Measurements from ENCODE around the gene CDC42BPB. TPM values are rescaled to one million over a fixed set of nuclear protein-coding genes. Genes with fewer than 3 reads are reported as not detected.

The CDC42BPB gene
- total RNA-seq, 4 donors from 2014 or later, result 93.9 to 132 (median 110) TPM

DNA sequence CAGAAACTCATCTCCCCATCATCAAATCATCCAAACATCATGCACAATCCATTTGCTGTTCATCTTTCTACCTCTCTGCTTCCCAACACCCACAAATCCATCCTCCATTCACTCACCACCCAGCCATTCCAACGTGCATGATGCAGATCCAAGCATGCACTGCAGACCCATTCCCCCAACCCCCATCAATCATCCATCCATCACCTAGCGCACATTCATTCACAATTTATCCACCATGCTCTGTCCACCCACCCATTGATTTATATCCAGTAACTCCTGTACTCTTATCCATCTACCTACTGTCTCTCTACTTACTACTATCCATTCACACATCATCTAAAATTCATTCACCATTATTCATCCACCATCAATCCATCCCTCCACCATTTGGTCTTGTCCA lies 138.9 kb downstream of the CDC42BPB start:
- no peak for DNase-seq (ENCODE audit: extremely low spot score)
- no peak overlapping the region for H3K4me3 ChIP-seq
- H3K27me3 ChIP-seq, result peaks cover 0 to 22% (median 7%) of the 10 kb centered on the region in 4 donors
- no peak for TF ChIP-seq POLR2AphosphoS5 (IDR thresholded peaks at IDR 0.05)
- peaks cover 7 to 11% (median 9%) of the 10 kb centered on the region in 4 donors for H3K4me1 ChIP-seq
- intact Hi-C loops (cut with DNase I), result loop anchor here (2.0 to 10.0 kb wide), 3 partner anchors 144 to 396 kb away; partner anchors contain the start of gene TRAF3
- H3K9me3 ChIP-seq, result no peaks in the 10 kb centered on the region
- H3K36me3 ChIP-seq, result no peaks in the 10 kb centered on the region
- WGBS, result 58% methylated on average over 2 of the region's 2 CpGs
- no peak overlapping the region for H3K27ac ChIP-seq (replicated peaks in 1 of 4)

- WGBS, result 40% methylated on average over 12 of the region's 12 CpGs
- Histone ChIP-seq H3K4me1 (peaks cover under 1 to 3% (median 1%) of the 10 kb centered on the region in 4 donors), H3K27me3 (peaks cover 0 to 14% (median 2%) of the 10 kb centered on the region in 4 donors), H3K36me3 (no peaks in the 10 kb centered on the region), H3K9me3 (no peaks in the 10 kb centered on the region), H3K27ac (replicated peaks in 1 of 4) (no peak overlapping the region), H3K4me3 (no peak overlapping the region)
- TF ChIP-seq, protein P1, sequence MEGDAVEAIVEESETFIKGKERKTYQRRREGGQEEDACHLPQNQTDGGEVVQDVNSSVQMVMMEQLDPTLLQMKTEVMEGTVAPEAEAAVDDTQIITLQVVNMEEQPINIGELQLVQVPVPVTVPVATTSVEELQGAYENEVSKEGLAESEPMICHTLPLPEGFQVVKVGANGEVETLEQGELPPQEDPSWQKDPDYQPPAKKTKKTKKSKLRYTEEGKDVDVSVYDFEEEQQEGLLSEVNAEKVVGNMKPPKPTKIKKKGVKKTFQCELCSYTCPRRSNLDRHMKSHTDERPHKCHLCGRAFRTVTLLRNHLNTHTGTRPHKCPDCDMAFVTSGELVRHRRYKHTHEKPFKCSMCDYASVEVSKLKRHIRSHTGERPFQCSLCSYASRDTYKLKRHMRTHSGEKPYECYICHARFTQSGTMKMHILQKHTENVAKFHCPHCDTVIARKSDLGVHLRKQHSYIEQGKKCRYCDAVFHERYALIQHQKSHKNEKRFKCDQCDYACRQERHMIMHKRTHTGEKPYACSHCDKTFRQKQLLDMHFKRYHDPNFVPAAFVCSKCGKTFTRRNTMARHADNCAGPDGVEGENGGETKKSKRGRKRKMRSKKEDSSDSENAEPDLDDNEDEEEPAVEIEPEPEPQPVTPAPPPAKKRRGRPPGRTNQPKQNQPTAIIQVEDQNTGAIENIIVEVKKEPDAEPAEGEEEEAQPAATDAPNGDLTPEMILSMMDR (IDR thresholded peaks at IDR 0.05), result peak; percentile 62 to 69 (median 62)
- no peak for TF ChIP-seq POLR2AphosphoS5 (IDR thresholded peaks at IDR 0.05)
- no peak for DNase-seq (ENCODE audit: extremely low spot score)
- intact Hi-C loops (cut with DNase I), result loop anchor here (2.0 to 10.0 kb wide), 3 partner anchors 143 to 395 kb away; partner anchors contain the start of gene TRAF3
These were observed 139.7 kb downstream of the CDC42BPB start for GRCh38 chr14:102917469-102918211.

DNA sequence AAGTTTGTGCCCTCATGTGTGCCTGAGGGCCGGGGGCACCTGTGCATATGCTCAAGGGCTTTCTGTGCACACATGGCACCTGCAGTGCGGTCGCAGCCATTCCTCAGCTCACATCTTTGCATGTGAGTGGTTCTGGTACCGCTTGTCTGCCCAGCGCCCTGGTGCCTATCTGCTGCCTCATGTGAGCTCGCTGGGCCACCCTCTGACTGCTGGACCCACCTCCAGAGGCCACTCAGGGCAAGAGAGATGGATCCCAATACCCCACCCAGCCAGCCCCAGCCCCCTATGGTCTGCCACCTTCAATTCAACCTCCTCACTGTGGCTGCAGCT lies 140.3 kb downstream of the CDC42BPB start:
- intact Hi-C loops (cut with DNase I), result loop anchor here (5.0 to 10.0 kb wide), 2 partner anchors 142 to 395 kb away; partner anchors contain the start of gene TRAF3
- DNase-seq (ENCODE audit: extremely low spot score), result no peak

DNA sequence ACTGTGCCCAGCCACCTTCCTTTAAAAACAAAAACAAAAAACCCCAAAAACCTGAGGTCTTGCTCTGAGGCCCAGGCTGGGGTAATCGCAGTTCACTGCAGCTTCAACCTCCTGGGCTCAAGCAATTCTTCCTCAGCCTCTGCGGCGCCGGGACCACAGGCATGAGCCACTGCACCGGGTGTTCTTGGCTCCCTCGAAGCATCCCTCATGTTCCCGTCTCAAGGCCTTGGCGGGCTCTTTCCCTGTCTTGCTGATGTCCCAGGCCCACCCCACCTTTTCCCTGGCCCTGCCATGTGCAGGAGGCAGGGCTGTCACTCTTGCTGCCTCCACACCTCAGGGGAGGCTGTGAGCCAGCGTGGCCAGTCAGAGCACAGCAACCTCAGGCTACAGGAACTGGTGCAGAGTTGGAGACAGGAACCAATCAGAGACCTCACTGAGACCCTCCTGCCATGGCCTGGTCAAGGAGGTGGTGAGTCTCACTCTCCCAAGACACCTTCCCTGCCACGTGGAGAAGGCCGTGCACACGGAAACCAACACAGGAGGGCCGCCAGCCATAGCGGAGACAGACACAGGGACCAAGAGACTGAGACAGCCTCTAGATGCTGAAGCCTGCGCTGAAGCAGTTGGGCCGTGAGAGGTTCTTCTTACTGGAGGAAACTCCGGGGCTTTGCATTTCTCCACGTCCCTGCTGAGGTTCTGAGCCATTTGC lies 140.8 kb downstream of the CDC42BPB start:
- H3K27ac ChIP-seq (replicated peaks in 1 of 4), result no peak overlapping the region
- H3K4me3 ChIP-seq, result no peak overlapping the region
- TF ChIP-seq EP300 (IDR thresholded peaks at IDR 0.05) (no peak), POLR2A (IDR thresholded peaks at IDR 0.05; ENCODE audit: low read depth) (no peak), POLR2AphosphoS5 (IDR thresholded peaks at IDR 0.05) (no peak)
- TF ChIP-seq, protein P1 (IDR thresholded peaks at IDR 0.05), result no peak
- WGBS, result 73% methylated on average over 12 of the region's 18 CpGs
- H3K27me3 ChIP-seq, result peaks cover 0 to 5% (median 0%) of the 10 kb centered on the region in 4 donors
- H3K36me3 ChIP-seq, result no peaks in the 10 kb centered on the region
- no peaks in the 10 kb centered on the region for H3K9me3 ChIP-seq
- H3K4me1 ChIP-seq, result no peaks in the 10 kb centered on the region
- intact Hi-C loops (cut with DNase I), result loop anchor here (5.0 to 10.0 kb wide), 2 partner anchors 142 to 394 kb away; partner anchors contain the start of gene TRAF3
- no peak for DNase-seq (ENCODE audit: extremely low spot score)

More for the DNA sequence above, 140.3 kb downstream of the CDC42BPB start:
- Histone ChIP-seq H3K4me3 (no peak overlapping the region), H3K4me1 (no peaks in the 10 kb centered on the region), H3K36me3 (no peaks in the 10 kb centered on the region), H3K27ac (replicated peaks in 1 of 4) (no peak overlapping the region), H3K27me3 (peaks cover 0 to 8% (median 0%) of the 10 kb centered on the region in 4 donors), H3K9me3 (no peaks in the 10 kb centered on the region)
- WGBS, result 92% methylated on average over 5 of the region's 6 CpGs
- TF ChIP-seq POLR2A (IDR thresholded peaks at IDR 0.05; ENCODE audit: low read depth), result no peak

- Histone ChIP-seq H3K4me3 (no peak overlapping the region), H3K36me3 (no peaks in the 10 kb centered on the region), H3K27me3 (peaks cover 0 to 5% (median 0%) of the 10 kb centered on the region in 4 donors), H3K4me1 (no peaks in the 10 kb centered on the region), H3K27ac (replicated peaks in 1 of 4) (no peak overlapping the region), H3K9me3 (no peaks in the 10 kb centered on the region)
- DNase-seq (ENCODE audit: extremely low spot score), result no peak
- WGBS, result 82% methylated on average over 13 of the region's 19 CpGs
- intact Hi-C loops (cut with DNase I), result loop anchor here (5.0 to 10.0 kb wide), 2 partner anchors 141 to 393 kb away; partner anchors contain the start of gene TRAF3
- TF ChIP-seq POLR2A (IDR thresholded peaks at IDR 0.05; ENCODE audit: low read depth), result no peak
- no peak for TF ChIP-seq POLR2AphosphoS5 (IDR thresholded peaks at IDR 0.05)
- TF ChIP-seq EP300 (IDR thresholded peaks at IDR 0.05), result no peak
- TF ChIP-seq, protein P1 (IDR thresholded peaks at IDR 0.05), result no peak
These were observed 141.8 kb downstream of the CDC42BPB start for GRCh38 chr14:102915292-102916110.

All from esophagus muscularis mucosa (tissue), 4 donors.